ENCODE measurements around the gene RCC1. TPM values are rescaled to one million over a fixed set of nuclear protein-coding genes. Genes with fewer than 3 reads are reported as not detected.
"Not testable (repeated sequence)": the region's sequence is repeated elsewhere in the genome, so short reads cannot be mapped to it uniquely, and the experiment has no call there.

RCC1 gene
- total and polyA plus RNA-seq, 2 experiments from 2014 or later = 15.7 to 37.3 TPM

DNA sequence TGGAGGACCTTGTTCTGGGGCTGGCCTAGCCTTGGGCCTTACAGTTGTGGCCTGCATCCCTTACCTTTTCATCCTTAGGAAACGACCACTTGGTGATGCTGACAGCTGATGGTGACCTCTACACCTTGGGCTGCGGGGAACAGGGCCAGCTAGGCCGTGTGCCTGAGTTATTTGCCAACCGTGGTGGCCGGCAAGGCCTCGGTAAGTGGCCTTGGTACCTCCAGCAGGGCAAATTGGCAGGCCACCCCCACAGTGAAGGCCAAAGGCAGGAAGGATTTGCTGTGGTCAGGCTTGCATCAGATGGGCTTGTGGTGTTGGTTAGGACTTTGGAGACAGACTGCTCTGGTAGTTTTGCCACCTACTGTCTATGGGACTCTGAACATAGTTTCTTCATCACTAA lies 29.3 kb downstream of the RCC1 start:
- no peaks in the 10 kb centered on the region for H3K36me3 ChIP-seq (replicated peaks; ENCODE audit: insufficient read depth, low read depth)
- no peak for TF ChIP-seq CTCF (IDR thresholded peaks at IDR 0.05; ENCODE audit: poor library complexity)
- H3K79me2 ChIP-seq = no peaks in the 10 kb centered on the region
- no peak overlapping the region for H2AFZ ChIP-seq
- H4K20me1 ChIP-seq (ENCODE audit: insufficient read depth, poor library complexity, severe bottlenecking) = no peaks in the 10 kb centered on the region
- H3K9me2 ChIP-seq (replicated peaks; ENCODE audit: insufficient read depth) = no peaks in the 10 kb centered on the region
- H3K4me3 ChIP-seq = no peak overlapping the region
- no peaks in the 10 kb centered on the region for H3K4me1 ChIP-seq (ENCODE audit: insufficient read depth)
- no peak for DNase-seq (ENCODE audit: low spot score)
- H3K9me3 ChIP-seq (ENCODE audit: low read depth) = no peaks in the 10 kb centered on the region
- H3K4me2 ChIP-seq = no peak overlapping the region
- H3K27me3 ChIP-seq = no peaks in the 10 kb centered on the region
- no peak overlapping the region for H3K27ac ChIP-seq
- 98% methylated on average over 6 of the region's 6 CpGs for WGBS (ENCODE audit: low lambda C conversion rate, missing lambda C conversion rate)

- Histone ChIP-seq H3K27me3 (no peaks in the 10 kb centered on the region), H3K9me2 (replicated peaks; ENCODE audit: insufficient read depth) (no peaks in the 10 kb centered on the region), H3K27ac (no peak overlapping the region), H3K9me3 (ENCODE audit: low read depth) (no peaks in the 10 kb centered on the region), H3K4me2 (no peak overlapping the region), H3K36me3 (replicated peaks; ENCODE audit: insufficient read depth, low read depth) (no peaks in the 10 kb centered on the region), H4K20me1 (ENCODE audit: insufficient read depth, poor library complexity, severe bottlenecking) (no peaks in the 10 kb centered on the region), H3K4me1 (ENCODE audit: insufficient read depth) (no peaks in the 10 kb centered on the region), H3K4me3 (no peak overlapping the region), H2AFZ (no peak overlapping the region), H3K79me2 (no peaks in the 10 kb centered on the region)
- 66% methylated on average over 8 of the region's 8 CpGs for WGBS (ENCODE audit: low lambda C conversion rate, missing lambda C conversion rate)
- no peak for TF ChIP-seq CTCF (IDR thresholded peaks at IDR 0.05; ENCODE audit: poor library complexity)
- TF ChIP-seq EZH2phosphoT487 (IDR thresholded peaks at IDR 0.05; ENCODE audit: low read depth, severe bottlenecking, unreplicated experiment) = no peak
- DNase-seq (ENCODE audit: low spot score) = no peak
Measured at GRCh38 chr1:28537457-28538199, 31.8 kb downstream of the RCC1 start.

DNA sequence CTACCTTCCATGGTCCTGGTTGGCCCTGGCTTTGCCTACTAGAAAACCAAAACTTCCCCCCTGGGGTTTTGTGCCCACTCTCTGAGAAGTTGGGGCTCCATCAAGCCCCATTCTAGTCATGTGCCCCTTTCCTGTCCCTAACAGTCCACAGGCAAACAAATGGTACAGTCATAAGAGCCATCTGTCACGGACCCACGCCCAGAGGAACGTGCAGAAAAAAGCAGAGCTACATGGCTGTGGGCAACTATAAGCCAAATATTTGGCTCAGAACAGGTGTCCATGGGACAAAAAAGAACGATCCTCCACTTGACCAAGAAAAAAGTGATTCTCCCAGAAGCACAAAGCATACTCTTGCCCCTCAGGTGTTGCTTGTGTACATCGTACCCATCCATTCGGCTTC lies 32.4 kb downstream of the RCC1 start:
- H3K9me2 ChIP-seq (replicated peaks; ENCODE audit: insufficient read depth) = no peaks in the 10 kb centered on the region
- no peak overlapping the region for H3K4me3 ChIP-seq
- H3K4me2 ChIP-seq = no peak overlapping the region
- H2AFZ ChIP-seq = no peak overlapping the region
- 94% methylated on average over 6 of the region's 6 CpGs for WGBS (ENCODE audit: low lambda C conversion rate, missing lambda C conversion rate)
- no peaks in the 10 kb centered on the region for H3K36me3 ChIP-seq (replicated peaks; ENCODE audit: insufficient read depth, low read depth)
- H3K9me3 ChIP-seq (ENCODE audit: low read depth) = no peaks in the 10 kb centered on the region
- H3K79me2 ChIP-seq = no peaks in the 10 kb centered on the region
- no peak overlapping the region for H3K27ac ChIP-seq
- TF ChIP-seq CTCF (IDR thresholded peaks at IDR 0.05; ENCODE audit: poor library complexity) (no peak), EZH2phosphoT487 (IDR thresholded peaks at IDR 0.05; ENCODE audit: low read depth, severe bottlenecking, unreplicated experiment) (no peak), EZH2 (IDR thresholded peaks at IDR 0.05; ENCODE audit: borderline replicate concordance) (no peak)
- no peaks in the 10 kb centered on the region for H4K20me1 ChIP-seq (ENCODE audit: insufficient read depth, poor library complexity, severe bottlenecking)
- H3K4me1 ChIP-seq (ENCODE audit: insufficient read depth) = no peaks in the 10 kb centered on the region
- no peaks in the 10 kb centered on the region for H3K27me3 ChIP-seq
- DNase-seq (ENCODE audit: low spot score) = no peak

DNA sequence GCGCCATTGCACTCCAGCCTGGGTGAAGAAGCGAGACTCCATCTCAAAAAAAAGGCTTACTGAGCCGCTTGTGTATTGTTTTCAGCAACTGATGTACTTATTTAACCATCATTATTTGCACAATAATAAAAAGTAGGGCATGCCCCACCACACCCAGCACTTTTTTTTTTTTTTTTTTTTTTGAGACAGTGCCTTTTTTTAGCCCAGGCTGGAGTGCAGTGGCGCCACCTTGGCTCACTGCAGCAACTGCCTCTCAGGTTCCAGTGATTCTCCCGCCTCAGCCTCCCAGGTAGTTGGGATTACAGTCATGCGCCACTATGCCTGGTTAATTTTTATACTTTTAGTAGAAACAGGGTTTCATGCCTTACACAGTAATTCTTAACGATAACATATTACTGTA lies 34.8 kb downstream of the RCC1 start:
- Histone ChIP-seq H3K9me2 (replicated peaks; ENCODE audit: insufficient read depth) (no peaks in the 10 kb centered on the region), H3K36me3 (replicated peaks; ENCODE audit: insufficient read depth, low read depth) (no peaks in the 10 kb centered on the region), H3K4me3 (no peak overlapping the region), H3K79me2 (no peaks in the 10 kb centered on the region), H3K4me1 (ENCODE audit: insufficient read depth) (no peaks in the 10 kb centered on the region), H3K27me3 (no peaks in the 10 kb centered on the region), H3K4me2 (no peak overlapping the region), H4K20me1 (ENCODE audit: insufficient read depth, poor library complexity, severe bottlenecking) (no peaks in the 10 kb centered on the region), H2AFZ (no peak overlapping the region), H3K9me3 (ENCODE audit: low read depth) (no peaks in the 10 kb centered on the region), H3K27ac (no peak overlapping the region)
- DNase-seq (ENCODE audit: low spot score) = no peak
- 83% methylated on average over 6 of the region's 7 CpGs for WGBS (ENCODE audit: low lambda C conversion rate, missing lambda C conversion rate)
- no peak for TF ChIP-seq CTCF (IDR thresholded peaks at IDR 0.05; ENCODE audit: poor library complexity)
- no peak for TF ChIP-seq EZH2 (IDR thresholded peaks at IDR 0.05; ENCODE audit: borderline replicate concordance)
- no peak for TF ChIP-seq EZH2phosphoT487 (IDR thresholded peaks at IDR 0.05; ENCODE audit: low read depth, severe bottlenecking, unreplicated experiment)

DNA sequence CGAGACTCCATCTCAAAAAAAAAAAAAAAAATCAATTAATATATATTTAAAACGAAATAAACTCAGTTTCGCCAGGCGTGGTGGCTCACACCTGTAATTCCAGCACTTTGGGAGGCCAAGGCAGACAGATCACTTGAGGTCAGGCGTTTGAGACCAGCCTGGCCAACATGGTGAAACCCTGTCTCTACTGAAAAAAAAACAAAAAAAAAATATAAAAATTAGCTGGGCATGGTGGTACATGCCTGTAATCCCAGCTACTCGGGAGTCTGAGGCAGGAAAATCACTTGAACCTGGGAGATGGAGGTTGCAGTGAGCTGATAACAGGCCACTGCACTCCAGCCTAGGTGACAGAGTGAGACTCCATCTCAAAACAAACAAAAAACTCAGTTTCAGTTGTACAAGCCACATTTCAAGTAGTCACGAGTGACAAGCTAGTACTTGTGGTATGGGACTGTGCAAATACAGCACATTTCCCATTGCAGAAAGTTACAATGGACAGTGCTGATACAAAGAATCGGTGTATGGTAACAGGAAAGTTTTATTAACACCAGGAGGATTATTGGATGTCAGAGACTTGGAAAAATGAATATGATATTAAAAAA lies 35.7 kb downstream of the RCC1 start:
- not testable (repeated sequence) for H2AFZ ChIP-seq; H3K4me3 ChIP-seq; H3K9me2 ChIP-seq (replicated peaks; ENCODE audit: insufficient read depth); DNase-seq (ENCODE audit: low spot score); H3K27me3 ChIP-seq; H3K36me3 ChIP-seq (replicated peaks; ENCODE audit: insufficient read depth, low read depth); H3K79me2 ChIP-seq; H3K4me1 ChIP-seq (ENCODE audit: insufficient read depth); H3K9me3 ChIP-seq (ENCODE audit: low read depth); H4K20me1 ChIP-seq (ENCODE audit: insufficient read depth, poor library complexity, severe bottlenecking); H3K4me2 ChIP-seq
- H3K27ac ChIP-seq = peak overlapping the region; percentile 34
- WGBS (ENCODE audit: low lambda C conversion rate, missing lambda C conversion rate) = 86% methylated on average over 8 of the region's 8 CpGs
